Fibroblast of peridontal ligament (primary cell): ENCODE measurements around the gene DIDO1.
A peak's percentile ranks its signal among the peaks of the same experiment; 100 is the strongest.

Experiments
- DNase-seq: peaks from one replicate; pipeline ENCODE4 v3.0.0-alpha.2; 2010; ENCODE audit errors: extremely low read depth

The DIDO1 gene

DNA sequence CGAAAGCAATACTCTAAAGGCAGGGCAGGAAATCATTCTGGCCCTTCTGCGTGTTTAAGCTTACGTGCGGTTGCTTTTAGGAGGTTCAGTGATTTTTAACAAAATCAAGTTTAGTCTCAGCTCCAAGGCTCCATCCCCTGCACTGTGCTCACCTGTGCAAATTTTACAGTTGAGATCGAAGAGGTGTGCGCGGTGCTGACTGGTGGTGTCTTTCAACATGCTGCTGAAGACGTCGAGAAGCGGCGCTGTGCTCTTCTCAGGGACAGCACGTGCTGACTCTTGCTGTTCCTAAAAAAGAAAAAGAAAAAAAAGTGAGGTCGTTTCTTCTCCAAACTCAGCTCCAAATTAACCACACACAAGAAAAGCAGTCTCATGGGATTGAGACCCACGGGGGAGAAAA is 32.0 kb downstream of the DIDO1 start:
- DNase-seq = no peak

DNA sequence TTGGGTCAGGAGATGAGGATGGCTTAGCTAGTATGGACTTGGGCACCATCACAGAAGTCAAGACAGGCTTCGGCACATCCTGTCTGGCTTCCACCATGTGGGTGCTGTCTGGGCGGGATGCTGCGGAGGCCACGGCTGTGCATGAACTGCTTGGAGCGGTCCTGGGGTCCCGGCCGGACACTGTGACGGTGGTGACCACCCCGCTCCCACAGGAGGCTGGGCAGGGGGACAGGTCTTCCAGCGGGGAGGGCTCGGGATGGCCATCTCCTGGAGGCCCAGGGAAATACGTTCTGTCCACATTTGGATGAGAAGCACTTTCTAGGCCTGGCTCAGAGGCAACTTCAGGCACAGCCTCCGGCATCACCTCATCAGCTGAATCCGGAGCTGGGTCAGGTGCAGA is 32.6 kb downstream of the DIDO1 start:
- no peak for DNase-seq

DNA sequence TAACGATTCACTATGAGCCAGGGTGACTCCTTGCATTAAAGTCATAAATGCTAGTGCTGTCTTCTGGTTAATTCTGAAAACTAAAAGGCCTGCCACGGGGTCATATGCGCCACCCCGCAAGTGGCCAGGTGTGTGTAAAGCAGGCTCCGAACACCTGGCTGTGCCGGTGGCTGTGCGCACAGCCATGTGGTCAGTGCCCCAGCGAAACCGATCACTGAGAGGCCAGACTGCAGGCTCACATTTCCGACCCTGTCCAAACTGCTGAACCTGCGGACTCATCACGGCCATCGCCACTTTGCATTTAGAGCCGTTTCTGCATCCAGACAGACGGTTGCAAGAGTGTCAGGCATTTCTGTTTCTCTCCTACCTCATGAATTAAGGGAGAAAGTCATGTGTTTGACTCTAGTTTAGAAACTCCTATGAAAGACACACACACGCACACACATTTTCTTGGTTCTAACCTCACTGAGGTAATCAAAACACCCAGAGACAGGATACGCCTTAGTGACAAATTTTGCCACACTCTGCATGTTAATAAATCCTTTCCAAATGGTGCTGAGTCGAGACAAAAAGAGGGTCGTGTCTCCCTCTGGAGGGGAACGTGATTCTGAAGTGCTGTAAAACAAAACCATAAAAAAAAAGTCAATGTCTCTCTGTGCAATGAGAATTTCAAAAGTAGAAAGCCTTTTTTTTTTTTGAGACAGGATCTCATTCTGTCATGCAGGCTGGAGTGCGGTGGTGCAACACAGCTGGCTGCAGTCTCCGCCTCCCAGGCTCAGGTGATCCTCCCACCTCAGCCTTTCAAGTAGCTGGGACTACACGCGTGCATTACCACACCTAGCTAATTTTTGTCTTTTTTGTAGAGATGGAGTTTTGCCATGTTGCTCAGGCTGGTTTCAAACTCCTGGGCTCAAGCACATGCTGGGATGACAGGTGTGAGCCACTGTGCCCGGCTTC is 33.7 kb downstream of the DIDO1 start:
- no peak for DNase-seq

DNA sequence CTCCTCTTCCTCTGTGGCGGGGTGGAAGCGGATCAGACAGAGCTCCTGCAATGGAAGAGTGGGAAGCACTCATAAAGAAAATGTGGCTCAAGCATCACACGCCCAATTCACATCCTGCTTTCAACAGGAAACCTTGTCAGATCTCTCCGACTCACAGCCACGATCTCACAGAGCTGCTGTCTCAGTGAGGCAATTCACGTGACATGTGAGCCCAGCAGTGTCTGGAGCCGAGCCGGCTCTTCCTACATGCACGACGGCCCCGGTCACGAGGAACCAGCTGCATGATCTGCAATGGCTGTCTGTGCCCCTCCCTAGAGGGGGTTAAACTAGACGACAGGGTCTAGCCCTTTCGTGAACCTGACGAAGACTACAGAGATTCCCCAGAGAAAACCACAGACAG is 35.2 kb downstream of the DIDO1 start:
- DNase-seq = no peak

DNA sequence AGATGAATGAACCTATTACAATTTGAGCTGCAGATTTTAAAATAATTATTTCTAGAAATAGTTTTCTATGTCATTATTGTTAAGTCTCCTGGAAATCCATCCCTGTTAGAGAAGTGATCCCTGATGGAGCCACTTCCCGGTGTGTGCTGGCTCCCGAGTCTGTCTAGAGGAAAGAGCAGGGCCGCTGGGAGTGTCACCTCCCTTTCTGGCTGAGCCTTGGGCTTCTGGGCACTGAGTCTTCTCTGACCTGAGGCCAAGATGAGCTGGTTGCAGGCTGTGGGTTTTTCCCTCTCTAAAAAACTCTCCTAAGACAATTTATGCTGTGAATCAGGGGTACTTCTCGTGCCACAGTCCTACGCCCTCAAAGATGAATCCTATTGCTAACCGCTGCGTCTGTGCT is 35.9 kb downstream of the DIDO1 start:
- DNase-seq = no peak

DNA sequence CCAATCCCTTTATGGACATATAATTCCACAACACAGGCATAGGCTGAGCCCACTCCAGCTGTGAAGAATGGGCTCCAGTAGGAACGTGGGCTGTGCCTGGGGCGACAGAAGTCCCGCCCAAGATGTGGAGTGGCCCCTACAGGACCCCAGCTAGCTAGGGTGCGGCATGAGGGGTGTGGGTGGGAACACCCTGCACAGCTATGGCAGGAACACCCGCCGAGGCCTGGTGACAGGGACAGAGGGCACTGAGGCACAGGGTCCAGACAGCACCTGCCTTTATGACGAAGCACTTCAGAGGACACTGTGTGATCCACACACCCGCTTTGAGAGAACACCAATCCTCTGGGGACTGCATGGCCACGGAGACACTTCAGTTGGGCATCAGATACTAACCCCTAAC is 36.4 kb downstream of the DIDO1 start:
- no peak for DNase-seq

DNA sequence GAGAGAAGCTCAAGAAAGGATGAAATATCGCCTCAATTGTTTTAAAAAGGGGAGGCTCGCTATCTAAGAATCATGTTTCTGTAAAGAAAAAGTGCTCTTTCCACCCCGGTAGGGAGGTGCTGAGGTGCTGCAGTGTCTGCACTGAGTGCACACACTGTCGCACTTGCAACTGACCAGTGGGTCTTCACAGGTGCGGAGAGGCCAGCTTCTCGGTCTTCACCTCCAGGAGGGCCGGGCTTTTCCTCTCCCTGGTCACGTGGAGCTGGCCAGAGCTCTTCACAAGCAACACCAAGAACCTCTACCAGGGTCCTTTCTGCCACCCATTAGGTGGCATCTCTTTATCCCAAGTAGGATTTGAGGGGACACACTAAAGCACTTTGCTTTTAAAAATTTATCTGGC is 36.9 kb downstream of the DIDO1 start:
- DNase-seq = no peak

DNA sequence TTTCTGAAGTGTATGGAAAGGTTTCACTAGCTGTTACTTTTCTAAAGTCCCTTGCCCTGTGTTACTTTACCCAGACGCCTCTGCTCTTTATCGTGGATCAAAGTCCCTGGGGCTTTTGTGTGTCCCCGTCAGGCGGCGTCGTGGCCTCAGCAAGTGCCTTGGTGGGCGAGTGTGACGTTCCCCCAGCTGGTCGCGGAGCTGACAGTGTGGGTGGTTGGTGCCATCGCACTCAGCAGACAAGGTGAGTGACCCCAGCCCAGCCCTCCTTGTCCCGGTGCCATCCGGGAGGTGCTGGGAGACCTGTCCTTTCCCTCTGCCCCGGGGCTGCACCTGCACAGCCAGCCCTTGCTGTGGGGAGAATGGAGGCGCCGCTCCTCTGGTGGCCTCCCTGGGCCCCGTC is 37.4 kb downstream of the DIDO1 start:
- DNase-seq = no peak

DNA sequence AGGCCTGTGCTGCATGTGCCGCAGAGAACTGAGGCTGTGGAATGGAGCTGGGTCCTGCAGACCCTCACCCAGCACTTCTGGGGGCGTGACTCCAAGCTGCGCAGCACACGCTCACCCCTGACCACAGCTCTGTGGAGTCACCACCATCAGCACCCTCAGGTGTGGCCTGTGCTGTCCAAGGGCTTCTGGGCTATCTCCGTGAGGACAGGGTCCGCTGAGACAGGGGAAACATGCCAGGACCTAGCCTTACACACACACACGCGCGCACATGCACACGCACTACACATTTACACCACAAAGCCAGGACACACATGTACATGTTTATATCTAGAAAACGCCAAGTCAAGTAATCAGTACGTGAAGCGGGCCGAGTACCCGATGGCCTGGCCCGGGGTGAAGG is 37.9 kb downstream of the DIDO1 start:
- no peak for DNase-seq

DNA sequence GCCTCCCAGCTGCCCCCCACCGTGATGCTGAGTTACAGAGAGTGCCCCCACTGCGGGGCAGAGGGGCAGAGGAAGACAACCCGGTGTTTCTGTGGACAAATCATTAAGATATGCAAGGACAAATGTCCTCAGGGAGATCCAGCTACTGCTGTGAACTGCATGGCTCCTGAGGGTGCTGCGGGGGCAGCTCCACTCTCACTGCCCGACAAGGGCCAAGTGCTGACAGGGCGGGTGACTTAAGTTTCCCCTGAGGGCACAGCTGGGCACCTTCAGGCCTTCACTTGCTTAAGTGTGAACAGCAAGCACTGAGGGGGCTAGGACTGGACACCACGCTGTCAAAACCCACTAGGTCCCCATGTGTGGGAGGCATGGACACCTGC is 38.5 kb downstream of the DIDO1 start:
- DNase-seq = no peak

DNA sequence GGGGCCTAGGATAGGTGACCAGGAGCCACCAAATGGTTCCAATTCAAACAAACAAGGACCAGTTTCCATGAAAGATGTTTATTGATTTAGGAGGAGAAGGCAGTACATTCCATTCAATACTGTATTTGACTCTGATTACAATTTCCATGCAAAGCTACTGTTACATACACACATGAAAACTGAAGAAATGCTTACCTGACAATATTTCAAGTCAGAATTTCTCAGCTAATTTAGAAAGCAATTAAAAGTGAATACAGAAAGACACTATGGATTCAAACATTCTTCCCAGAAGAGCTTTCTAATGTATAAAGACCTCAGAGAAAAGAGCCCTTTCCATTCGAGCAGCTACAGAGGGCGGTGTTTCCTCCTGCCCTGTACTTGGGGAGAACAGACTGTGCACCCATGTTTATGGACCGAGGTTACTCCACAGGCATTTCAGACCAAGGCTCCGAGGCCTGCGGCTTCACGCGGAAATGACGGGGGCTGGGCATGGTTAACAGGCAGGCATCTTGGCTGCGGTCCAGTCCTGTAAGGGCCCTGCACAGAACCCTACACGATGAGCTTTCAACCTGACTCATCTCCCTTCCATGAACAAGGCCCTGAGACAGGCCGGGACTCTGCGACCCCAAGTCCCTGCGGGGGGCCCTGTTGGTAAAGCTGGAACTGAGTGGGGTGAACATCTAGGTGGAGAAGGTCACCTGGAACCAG is 39.0 kb downstream of the DIDO1 start:
- DNase-seq = peak; percentile 87

DNA sequence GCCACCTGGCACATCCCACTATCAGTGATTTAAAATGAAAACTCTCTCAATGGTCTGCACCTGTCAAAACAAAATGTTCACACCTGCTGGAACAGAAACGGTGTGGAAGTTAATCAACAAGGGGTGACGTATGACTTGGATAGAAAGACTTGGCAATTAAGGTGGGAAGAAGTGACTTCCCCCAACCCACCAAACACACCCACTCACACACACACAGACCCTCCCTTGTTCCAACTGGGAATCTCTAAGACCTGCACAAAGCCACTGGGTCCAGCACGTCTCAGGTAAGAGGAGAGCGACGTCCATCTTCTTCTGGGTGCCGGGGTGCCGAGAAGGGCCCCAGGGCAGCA is 39.6 kb downstream of the DIDO1 start:
- no peak for DNase-seq

DNA sequence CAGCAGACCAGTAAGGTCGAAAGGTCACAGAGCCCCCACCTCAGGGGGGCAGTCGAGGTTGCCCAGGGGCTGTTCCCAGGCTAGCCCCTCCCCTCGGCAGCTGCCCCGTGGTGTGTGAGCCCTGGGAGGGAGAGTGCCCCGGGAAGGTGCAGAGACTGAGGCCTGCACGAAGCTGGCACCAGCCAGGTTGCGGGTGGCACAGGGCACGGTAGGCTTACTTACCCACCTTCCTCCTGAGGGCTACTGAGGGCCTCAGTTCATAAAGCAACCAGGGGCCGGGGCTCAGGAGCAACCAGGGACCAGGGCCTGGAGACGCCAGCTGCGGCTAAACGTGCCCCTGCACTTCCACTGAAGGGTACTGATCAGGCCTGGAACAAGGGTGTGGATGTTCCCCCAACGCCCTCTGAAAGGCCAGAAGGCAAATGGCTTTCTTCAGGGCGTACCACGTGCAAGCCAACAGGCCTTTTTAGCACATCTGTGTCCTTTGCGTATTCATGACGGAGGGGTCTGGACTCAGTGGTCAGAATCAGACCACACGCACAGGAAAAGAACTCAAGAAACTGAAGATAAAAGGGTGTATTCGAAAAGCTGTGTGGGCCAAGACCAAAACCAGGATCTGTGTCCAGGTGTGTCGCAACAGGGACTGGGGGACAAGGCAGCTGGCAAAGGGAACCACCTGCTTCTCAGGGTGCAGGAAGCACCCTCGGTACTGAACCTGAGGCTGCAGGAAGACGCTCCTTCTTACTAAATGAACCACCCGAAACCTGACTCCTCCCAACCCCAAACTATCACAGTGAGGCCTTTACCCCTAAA is 40.2 kb downstream of the DIDO1 start:
- DNase-seq = no peak

DNA sequence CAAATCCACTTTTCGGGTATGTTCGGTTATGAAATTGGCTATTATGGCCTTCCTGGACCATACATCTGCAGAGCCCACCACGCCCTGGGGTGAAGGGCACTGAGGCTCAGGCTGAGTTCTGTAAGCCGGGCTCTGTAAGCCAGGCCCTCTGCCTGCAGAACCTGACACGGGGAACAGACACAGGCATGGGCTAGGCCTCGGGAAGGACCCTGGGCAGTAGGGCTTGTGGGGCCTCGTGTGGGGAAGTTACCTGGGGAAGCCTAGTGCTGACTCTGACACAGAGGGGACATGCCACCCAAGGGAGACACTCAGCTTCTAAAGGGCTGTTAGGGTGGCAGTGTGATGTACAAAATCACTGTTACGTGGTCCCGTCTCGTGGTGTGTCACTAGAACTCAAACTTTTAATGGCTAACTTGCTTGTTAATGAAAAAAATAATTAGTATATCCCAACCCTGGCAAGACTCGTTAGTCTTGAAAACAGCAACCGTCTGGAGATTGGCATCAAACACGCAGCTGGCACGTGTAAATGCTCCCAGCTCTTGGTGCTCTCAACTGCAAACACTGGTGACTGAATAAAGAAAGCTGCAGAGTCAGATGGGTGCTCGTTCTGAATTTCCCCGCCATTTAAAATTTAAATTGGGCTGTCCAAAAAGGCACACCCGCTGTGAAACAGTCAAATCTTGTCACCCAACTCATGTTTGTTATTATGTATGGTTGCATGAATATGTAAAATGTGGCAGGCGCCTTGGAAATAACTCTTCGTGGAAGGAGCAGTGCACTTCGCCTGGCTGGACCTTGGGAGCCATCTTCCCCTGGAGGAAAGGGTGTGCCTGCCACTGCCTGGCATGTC is 41.0 kb downstream of the DIDO1 start:
- no peak for DNase-seq

DNA sequence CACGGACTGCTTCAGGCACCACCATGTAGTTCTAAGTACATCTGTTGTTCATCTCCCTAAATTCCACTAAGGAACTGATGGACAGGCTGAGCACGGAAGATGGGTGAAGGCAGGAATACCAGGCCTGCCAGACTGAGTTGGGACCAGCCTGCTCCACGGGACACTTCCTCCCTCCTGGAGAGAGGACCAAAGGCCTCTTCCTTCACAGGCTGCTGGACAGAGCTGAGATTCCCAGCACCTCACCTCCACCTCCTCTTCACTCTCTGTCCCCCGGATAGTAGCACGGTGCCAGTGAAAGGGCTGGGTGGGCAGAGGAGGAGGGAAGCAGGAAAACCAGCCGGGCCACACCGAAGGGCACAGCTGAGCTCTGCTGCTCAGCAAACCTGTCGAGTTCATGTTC is 41.7 kb downstream of the DIDO1 start:
- no peak for DNase-seq

DNA sequence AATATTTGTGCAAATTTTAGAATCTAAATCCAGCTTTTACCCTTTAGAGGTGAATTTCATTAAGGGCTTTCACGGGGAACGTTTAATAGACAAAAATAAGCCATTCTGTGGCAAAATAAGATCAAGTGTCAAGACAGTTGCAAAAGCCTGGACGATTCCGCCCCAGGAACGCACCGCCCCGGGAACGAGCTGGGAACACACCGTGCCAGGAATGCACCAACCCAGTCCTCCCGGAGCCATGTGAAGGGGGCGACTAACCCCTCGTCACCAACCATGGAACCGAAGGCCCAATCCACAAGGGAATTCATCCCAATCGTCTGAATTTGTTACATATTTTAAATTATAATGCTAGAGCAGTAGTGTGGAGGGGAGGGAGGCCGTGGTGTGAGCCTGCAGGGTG is 43.9 kb downstream of the DIDO1 start:
- DNase-seq = no peak

DNA sequence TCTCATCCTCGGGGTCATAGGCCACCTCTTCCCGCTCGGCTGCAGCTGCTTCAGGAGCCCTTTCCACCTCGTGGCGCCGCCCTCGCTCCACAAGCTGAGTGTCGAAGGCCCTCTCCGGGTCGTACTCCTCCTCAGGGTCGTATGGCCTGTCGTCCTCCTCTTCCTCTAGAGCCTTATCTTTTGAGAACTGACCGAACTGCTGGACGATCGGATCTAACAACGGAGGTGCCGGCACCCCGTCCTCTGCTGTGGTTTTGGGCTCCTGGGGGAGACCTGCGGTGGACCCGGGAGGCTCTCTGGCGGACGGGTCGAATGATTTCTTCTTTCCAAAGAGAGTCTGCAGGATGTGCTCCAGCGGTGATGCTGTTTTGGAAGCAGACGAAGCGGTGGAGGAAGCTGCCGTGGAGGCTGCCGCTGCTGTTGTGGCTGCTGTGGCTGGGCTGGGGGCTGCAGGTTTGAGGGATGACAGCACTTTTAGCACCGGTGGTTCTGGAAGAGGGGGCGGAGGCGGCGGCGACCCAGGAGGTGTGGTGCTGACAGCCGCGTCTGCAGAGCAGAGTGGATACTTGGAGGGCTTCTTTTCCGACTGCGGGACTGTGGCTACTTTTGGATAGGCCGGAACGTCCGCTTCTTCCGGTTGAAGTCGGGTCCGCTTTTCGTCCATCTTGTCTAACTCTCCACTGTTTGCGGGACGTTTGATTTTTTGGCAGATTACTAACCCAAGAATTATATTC is 44.5 kb downstream of the DIDO1 start:
- DNase-seq = no peak

DNA sequence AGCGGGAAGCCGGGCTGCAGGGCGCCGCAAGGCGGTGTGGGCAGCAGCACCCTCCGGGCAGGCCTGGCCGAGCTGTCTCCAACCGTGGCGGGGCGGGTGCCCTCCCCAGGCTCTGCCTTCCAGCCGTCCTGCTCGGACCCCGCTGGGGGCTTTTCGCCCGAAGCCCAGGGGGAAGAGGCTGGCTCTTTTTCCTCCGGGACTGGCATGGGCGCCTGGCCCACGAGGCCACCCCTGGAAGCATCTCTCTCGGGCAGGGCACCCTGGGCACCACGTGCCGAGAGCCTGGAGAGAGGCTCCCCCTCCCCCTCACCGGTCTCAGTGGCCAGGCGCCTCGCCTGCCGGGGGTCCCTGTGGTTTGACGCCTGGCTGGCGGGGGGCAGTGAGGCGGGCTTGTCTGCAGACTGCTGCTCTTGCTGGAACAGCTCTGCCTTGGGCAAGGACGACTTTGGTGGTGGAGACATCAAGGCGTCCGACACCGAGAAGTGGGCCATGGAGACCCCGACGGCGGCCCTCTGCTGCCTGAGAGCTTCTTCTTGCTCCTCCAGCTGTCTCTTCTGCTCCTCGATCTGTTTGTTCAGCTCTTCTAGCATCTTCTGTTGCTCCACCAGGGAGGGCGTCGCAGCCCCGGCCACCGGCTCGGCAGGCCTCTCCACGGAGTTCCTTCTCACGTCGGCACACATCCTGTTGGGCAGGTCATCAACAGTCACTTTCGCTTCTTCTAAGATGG is 45.2 kb downstream of the DIDO1 start:
- no peak for DNase-seq

DNA sequence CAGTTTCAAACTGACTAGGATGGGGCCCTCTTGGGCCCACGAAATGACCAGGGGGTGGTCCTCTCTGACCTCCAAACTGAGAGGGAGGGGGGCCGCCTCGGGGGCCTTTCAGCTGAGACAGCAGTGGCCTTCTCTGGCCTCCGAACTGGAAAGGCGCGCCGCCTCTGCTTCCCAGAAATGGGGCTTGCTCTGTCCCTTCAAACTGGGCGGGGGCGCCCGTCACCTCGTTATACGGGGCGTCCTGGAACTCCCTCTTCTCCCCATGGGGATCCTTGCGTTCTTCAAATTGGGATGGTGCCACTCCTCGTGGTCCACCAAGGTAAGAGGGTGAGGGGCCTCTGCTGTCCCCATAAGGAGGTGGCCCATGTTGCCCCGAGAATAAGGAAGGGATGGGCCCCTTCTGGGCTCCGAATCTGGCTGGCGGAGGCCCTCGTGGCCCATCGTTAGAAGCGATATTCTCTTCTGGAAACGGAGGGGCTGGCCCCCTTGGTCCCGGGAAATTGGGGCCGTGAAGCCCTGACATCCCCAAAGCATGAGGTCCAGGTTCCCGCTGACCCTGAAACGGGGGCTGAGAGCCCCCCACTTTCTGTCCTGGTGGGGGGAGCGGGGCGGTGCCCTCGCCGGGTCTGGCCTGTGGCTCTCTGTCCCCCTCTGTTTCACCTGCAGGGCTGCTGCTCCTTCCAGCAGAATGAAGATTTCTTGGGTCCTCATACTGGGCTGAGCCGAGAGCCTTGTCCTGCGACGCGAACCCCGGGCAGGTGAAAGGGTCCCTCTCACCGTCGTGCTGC is 46.0 kb downstream of the DIDO1 start:
- no peak for DNase-seq
